Measurements from ENCODE around the gene HIVEP3.

Gene HIVEP3

GRCh38 chr1:41719590-41719989, 199.1 kb downstream of the HIVEP3 start:
- Histone ChIP-seq H4K5ac (ENCODE audit: low read length) (no peak overlapping the region), H3K79me1 (ENCODE audit: low read length) (no peaks in the 10 kb centered on the region), H4K8ac (ENCODE audit: low read depth, low read length) (no peak overlapping the region), H3K4me2 (ENCODE audit: low read length) (no peak overlapping the region), H3K4me3 (ENCODE audit: low read length) (no peak overlapping the region), H3K4me1 (ENCODE audit: control insufficient read depth, low read depth, low read length) (no peaks in the 10 kb centered on the region), H3K27ac (ENCODE audit: low read depth, low read length) (no peak overlapping the region), H3K4ac (ENCODE audit: low read depth, low read length) (no peak overlapping the region), H3K36me3 (ENCODE audit: control insufficient read depth, insufficient read depth, low read length) (no peaks in the 10 kb centered on the region), H2BK120ac (ENCODE audit: low read depth, low read length) (no peak overlapping the region), H3K23ac (ENCODE audit: low read length) (no peak overlapping the region), H3K27me3 (ENCODE audit: insufficient read depth, low read length, poor library complexity) (no peaks in the 10 kb centered on the region), H3K79me2 (ENCODE audit: control insufficient read depth, insufficient read depth, low read length) (no peaks in the 10 kb centered on the region), H2BK5ac (ENCODE audit: low read length) (no peak overlapping the region), H3K18ac (ENCODE audit: low read length) (no peak overlapping the region), H2BK15ac (replicated peaks; ENCODE audit: low read depth) (no peak overlapping the region), H3K9ac (ENCODE audit: low read length) (no peak overlapping the region), H3K56ac (ENCODE audit: low read length) (no peak overlapping the region), H2AK5ac (ENCODE audit: low read length) (no peak overlapping the region)
- no peak for DNase-seq
- WGBS (ENCODE audit: extremely low coverage, insufficient coverage, low lambda C conversion rate) = no CpG with 5 or more reads among the region's 5 CpGs

GRCh38 chr1:41719128-41719527, 199.6 kb downstream of the HIVEP3 start:
- Histone ChIP-seq H2BK120ac (ENCODE audit: low read depth, low read length) (no peak overlapping the region), H3K9ac (ENCODE audit: low read length) (no peak overlapping the region), H3K79me1 (ENCODE audit: low read length) (no peaks in the 10 kb centered on the region), H3K56ac (ENCODE audit: low read length) (no peak overlapping the region), H3K18ac (ENCODE audit: low read length) (no peak overlapping the region), H3K4me2 (ENCODE audit: low read length) (no peak overlapping the region), H2BK5ac (ENCODE audit: low read length) (no peak overlapping the region), H3K36me3 (ENCODE audit: control insufficient read depth, insufficient read depth, low read length) (no peaks in the 10 kb centered on the region), H3K27me3 (ENCODE audit: insufficient read depth, low read length, poor library complexity) (no peaks in the 10 kb centered on the region), H3K4ac (ENCODE audit: low read depth, low read length) (no peak overlapping the region), H3K4me1 (ENCODE audit: control insufficient read depth, low read depth, low read length) (no peaks in the 10 kb centered on the region), H2BK15ac (replicated peaks; ENCODE audit: low read depth) (no peak overlapping the region), H3K27ac (ENCODE audit: low read depth, low read length) (no peak overlapping the region), H3K4me3 (ENCODE audit: low read length) (no peak overlapping the region), H2AK5ac (ENCODE audit: low read length) (no peak overlapping the region), H3K79me2 (ENCODE audit: control insufficient read depth, insufficient read depth, low read length) (no peaks in the 10 kb centered on the region), H4K5ac (ENCODE audit: low read length) (no peak overlapping the region), H4K8ac (ENCODE audit: low read depth, low read length) (no peak overlapping the region), H3K23ac (ENCODE audit: low read length) (no peak overlapping the region)
- no peak for DNase-seq
- WGBS (ENCODE audit: extremely low coverage, insufficient coverage, low lambda C conversion rate) = no CpG with 5 or more reads among the region's 1 CpG

- WGBS (ENCODE audit: extremely low coverage, insufficient coverage, low lambda C conversion rate) = no CpG with 5 or more reads among the region's 7 CpGs
- Histone ChIP-seq H3K27me3 (ENCODE audit: insufficient read depth, low read length, poor library complexity) (no peaks in the 10 kb centered on the region), H4K5ac (ENCODE audit: low read length) (no peak overlapping the region), H2BK15ac (replicated peaks; ENCODE audit: low read depth) (no peak overlapping the region), H3K4ac (ENCODE audit: low read depth, low read length) (no peak overlapping the region), H3K9ac (ENCODE audit: low read length) (no peak overlapping the region), H3K4me2 (ENCODE audit: low read length) (no peak overlapping the region), H4K8ac (ENCODE audit: low read depth, low read length) (no peak overlapping the region), H3K36me3 (ENCODE audit: control insufficient read depth, insufficient read depth, low read length) (no peaks in the 10 kb centered on the region), H3K4me3 (ENCODE audit: low read length) (no peak overlapping the region), H3K18ac (ENCODE audit: low read length) (no peak overlapping the region), H3K27ac (ENCODE audit: low read depth, low read length) (no peak overlapping the region), H3K79me2 (ENCODE audit: control insufficient read depth, insufficient read depth, low read length) (no peaks in the 10 kb centered on the region), H2BK120ac (ENCODE audit: low read depth, low read length) (no peak overlapping the region), H3K4me1 (ENCODE audit: control insufficient read depth, low read depth, low read length) (peaks cover 2% of the 10 kb centered on the region), H2AK5ac (ENCODE audit: low read length) (no peak overlapping the region), H3K79me1 (ENCODE audit: low read length) (no peaks in the 10 kb centered on the region), H2BK5ac (ENCODE audit: low read length) (no peak overlapping the region), H3K56ac (ENCODE audit: low read length) (no peak overlapping the region), H3K23ac (ENCODE audit: low read length) (no peak overlapping the region)
- no peak for DNase-seq
These were observed 200.2 kb downstream of the HIVEP3 start for GRCh38 chr1:41718497-41718896.

GRCh38 chr1:41716188-41717130, 202.3 kb downstream of the HIVEP3 start:
- Histone ChIP-seq H3K4me3 (ENCODE audit: low read length) (no peak overlapping the region), H2BK120ac (ENCODE audit: low read depth, low read length) (no peak overlapping the region), H3K4me1 (ENCODE audit: control insufficient read depth, low read depth, low read length) (peaks cover 2% of the 10 kb centered on the region), H2BK15ac (replicated peaks; ENCODE audit: low read depth) (no peak overlapping the region), H4K8ac (ENCODE audit: low read depth, low read length) (no peak overlapping the region), H2AK5ac (ENCODE audit: low read length) (no peak overlapping the region), H4K5ac (ENCODE audit: low read length) (no peak overlapping the region), H3K27me3 (ENCODE audit: insufficient read depth, low read length, poor library complexity) (no peaks in the 10 kb centered on the region), H2BK5ac (ENCODE audit: low read length) (no peak overlapping the region), H3K27ac (ENCODE audit: low read depth, low read length) (no peak overlapping the region), H3K79me1 (ENCODE audit: low read length) (no peaks in the 10 kb centered on the region), H3K79me2 (ENCODE audit: control insufficient read depth, insufficient read depth, low read length) (no peaks in the 10 kb centered on the region), H3K23ac (ENCODE audit: low read length) (no peak overlapping the region), H3K36me3 (ENCODE audit: control insufficient read depth, insufficient read depth, low read length) (no peaks in the 10 kb centered on the region), H3K4ac (ENCODE audit: low read depth, low read length) (no peak overlapping the region), H3K9ac (ENCODE audit: low read length) (no peak overlapping the region), H3K56ac (ENCODE audit: low read length) (no peak overlapping the region), H3K4me2 (ENCODE audit: low read length) (no peak overlapping the region), H3K18ac (ENCODE audit: low read length) (no peak overlapping the region)
- peak; percentile 8 for DNase-seq
- WGBS (ENCODE audit: extremely low coverage, insufficient coverage, low lambda C conversion rate) = no CpG with 5 or more reads among the region's 12 CpGs

GRCh38 chr1:41715441-41716095, 203.2 kb downstream of the HIVEP3 start:
- no CpG with 5 or more reads among the region's 8 CpGs for WGBS (ENCODE audit: extremely low coverage, insufficient coverage, low lambda C conversion rate)
- H3K79me2 ChIP-seq (ENCODE audit: control insufficient read depth, insufficient read depth, low read length) = no peaks in the 10 kb centered on the region
- H3K9ac ChIP-seq (ENCODE audit: low read length) = no peak overlapping the region
- H3K56ac ChIP-seq (ENCODE audit: low read length) = no peak overlapping the region
- no peak overlapping the region for H3K18ac ChIP-seq (ENCODE audit: low read length)
- DNase-seq = no peak
- H2BK120ac ChIP-seq (ENCODE audit: low read depth, low read length) = no peak overlapping the region
- H3K4me3 ChIP-seq (ENCODE audit: low read length) = no peak overlapping the region
- H2BK15ac ChIP-seq (replicated peaks; ENCODE audit: low read depth) = no peak overlapping the region
- H2AK5ac ChIP-seq (ENCODE audit: low read length) = no peak overlapping the region
- no peak overlapping the region for H3K27ac ChIP-seq (ENCODE audit: low read depth, low read length)
- no peak overlapping the region for H2BK5ac ChIP-seq (ENCODE audit: low read length)
- no peak overlapping the region for H3K4me2 ChIP-seq (ENCODE audit: low read length)
- no peak overlapping the region for H4K8ac ChIP-seq (ENCODE audit: low read depth, low read length)
- H3K79me1 ChIP-seq (ENCODE audit: low read length) = no peaks in the 10 kb centered on the region
- no peaks in the 10 kb centered on the region for H3K27me3 ChIP-seq (ENCODE audit: insufficient read depth, low read length, poor library complexity)
- peaks cover 2% of the 10 kb centered on the region for H3K4me1 ChIP-seq (ENCODE audit: control insufficient read depth, low read depth, low read length)
- H4K5ac ChIP-seq (ENCODE audit: low read length) = no peak overlapping the region
- H3K36me3 ChIP-seq (ENCODE audit: control insufficient read depth, insufficient read depth, low read length) = no peaks in the 10 kb centered on the region
- no peak overlapping the region for H3K4ac ChIP-seq (ENCODE audit: low read depth, low read length)
- H3K23ac ChIP-seq (ENCODE audit: low read length) = no peak overlapping the region
